Iris pigment epithelial cell (primary cell): Measurements from ENCODE around the gene PCDHA1.

Experiments used
- DNase-seq: peaks from one replicate; pipeline ENCODE4 v3.0.0-alpha.2; 2011; ENCODE audit warnings: low read depth

PCDHA1 gene

DNA sequence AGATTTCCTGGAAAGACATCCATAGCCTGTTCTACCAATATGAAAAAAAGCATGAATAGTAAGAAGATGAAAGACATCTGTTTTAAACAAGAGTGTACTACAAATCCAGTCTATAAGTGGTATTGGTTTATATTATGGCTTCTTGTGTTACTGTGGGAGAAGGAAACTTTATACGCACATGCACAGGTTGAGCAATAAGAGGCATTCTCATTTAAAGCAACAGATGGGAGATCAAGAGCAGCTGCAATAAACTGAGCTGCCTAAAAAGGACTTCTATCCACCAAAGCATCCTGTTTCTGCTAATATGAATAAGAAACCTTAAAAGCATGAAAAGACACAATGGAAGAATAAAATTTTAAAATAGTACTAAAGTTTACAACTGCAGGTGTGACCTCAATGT is 256.6 kb downstream of the PCDHA1 start:
- DNase-seq, result no peak

DNA sequence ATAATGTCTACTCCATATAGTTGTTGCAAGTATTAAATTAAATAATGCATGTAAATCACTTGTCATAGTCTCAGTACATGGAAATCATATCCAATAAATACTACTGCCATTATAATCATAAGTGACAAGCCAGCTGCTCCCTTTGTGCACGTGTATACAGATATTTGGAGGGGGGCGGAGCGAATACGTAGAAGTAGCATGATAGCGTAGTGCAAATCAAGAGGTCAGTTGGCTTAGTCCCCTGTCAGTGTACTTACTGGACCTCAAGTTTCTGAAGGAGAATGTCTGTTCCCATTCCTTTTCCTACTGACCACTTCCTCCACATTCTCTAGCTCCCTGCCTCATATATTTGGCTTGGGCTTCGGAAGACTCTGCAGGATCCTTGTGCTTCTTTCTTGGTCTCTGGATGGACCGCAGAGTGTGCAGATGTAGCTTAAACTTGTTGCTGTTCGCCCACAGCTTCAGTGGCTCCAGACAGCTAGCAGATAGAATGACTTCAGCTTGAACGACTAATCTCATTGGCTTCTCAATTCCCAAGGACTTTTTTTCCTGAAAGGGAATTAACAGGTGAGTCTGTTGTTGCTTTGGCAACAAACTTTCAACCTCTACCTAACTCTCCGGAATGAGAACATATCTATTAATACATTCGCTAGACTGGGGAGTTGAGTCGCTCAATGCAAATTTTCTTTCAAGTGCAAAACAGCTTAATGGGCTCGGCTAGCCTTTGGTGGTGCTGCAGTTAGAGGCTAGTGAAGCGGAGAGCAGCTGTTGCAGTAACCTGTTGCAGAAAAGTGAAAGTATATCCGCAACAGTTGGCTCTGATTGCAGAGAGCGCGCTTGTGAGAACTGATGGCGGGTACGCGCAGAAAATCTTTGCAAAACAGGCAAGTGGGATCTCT is 264.9 kb downstream of the PCDHA1 start, which contains the start of gene PCDHB1:
Gene PCDHB1 (plus strand): TSS at position 753 of the 899 bp plus-strand sequence. CDS start 97 bp downstream, at position 850.
- no peak for DNase-seq

DNA sequence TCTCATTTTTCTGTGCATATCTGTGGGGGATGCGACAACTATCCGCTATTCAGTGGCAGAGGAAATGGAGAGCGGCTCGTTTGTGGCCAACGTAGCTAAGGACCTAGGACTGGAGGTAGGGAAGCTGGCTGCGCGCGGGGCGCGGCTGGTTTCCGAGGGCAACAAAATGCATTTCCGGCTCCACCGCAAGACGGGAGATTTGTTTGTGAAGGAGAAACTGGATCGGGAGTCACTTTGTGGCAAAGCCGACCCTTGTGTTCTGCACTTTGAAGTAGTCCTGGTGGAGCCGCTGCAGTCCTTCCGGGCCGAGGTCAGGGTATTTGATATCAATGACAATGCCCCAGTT is 265.6 kb downstream of the PCDHA1 start:
- DNase-seq, result no peak
